ENCODE data around the gene GRID2.

GRID2 gene

DNA sequence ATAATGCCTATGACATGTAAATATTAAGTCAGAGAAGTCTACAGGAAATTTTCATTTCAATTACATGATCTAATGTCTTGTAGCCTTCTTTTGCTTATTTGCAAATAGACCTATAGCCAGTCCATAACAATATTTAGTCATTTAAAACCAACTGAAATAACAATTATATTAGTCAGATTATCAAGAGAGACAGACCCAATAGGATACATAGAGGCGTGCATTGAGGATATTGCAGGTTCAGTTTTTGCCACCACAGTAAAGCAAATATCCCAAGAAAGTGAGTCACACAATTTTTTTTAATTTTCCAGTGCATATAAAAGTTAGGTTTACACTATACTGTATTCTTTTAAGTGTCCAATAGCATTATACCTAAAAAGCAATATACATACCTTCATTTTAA is 1175.0 kb downstream of the GRID2 start:
- H3K9me3 ChIP-seq (ENCODE audit: control insufficient read depth, insufficient read depth, low read length) = no peaks in the 10 kb centered on the region
- H3K4me1 ChIP-seq (ENCODE audit: control insufficient read depth, insufficient read depth, low read length) = no peaks in the 10 kb centered on the region
- no peak overlapping the region for H3K9ac ChIP-seq (ENCODE audit: low read depth, low read length)
- no peak overlapping the region for H3K4me3 ChIP-seq (ENCODE audit: low read depth, low read length)
- H3K36me3 ChIP-seq (ENCODE audit: control insufficient read depth, insufficient read depth, low read length) = no peaks in the 10 kb centered on the region
- H3K27me3 ChIP-seq (ENCODE audit: control insufficient read depth, insufficient read depth, low read length) = no peaks in the 10 kb centered on the region

DNA sequence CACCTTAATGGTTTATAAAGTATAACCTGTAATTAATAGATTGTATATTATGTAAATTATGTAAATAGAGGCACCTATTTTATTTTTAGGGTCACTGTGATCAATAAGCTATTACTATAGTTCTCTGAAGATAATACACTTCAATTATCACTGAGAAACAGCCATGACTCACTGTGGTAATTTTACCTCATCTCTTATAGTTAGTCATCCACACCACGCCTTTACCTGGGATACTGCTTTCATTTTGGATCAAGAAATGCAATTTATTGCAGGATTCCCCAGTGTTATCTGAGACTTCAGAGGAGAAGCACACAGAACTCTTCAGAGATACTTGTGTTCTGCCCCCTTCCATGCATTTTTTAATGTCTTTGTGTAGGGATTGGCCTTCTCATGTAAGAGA is 1176.7 kb downstream of the GRID2 start:
- no peak overlapping the region for H3K4me3 ChIP-seq (ENCODE audit: low read depth, low read length)
- no peaks in the 10 kb centered on the region for H3K4me1 ChIP-seq (ENCODE audit: control insufficient read depth, insufficient read depth, low read length)
- no peaks in the 10 kb centered on the region for H3K27me3 ChIP-seq (ENCODE audit: control insufficient read depth, insufficient read depth, low read length)
- no peak overlapping the region for H3K9ac ChIP-seq (ENCODE audit: low read depth, low read length)
- no peaks in the 10 kb centered on the region for H3K36me3 ChIP-seq (ENCODE audit: control insufficient read depth, insufficient read depth, low read length)
- no peaks in the 10 kb centered on the region for H3K9me3 ChIP-seq (ENCODE audit: control insufficient read depth, insufficient read depth, low read length)

DNA sequence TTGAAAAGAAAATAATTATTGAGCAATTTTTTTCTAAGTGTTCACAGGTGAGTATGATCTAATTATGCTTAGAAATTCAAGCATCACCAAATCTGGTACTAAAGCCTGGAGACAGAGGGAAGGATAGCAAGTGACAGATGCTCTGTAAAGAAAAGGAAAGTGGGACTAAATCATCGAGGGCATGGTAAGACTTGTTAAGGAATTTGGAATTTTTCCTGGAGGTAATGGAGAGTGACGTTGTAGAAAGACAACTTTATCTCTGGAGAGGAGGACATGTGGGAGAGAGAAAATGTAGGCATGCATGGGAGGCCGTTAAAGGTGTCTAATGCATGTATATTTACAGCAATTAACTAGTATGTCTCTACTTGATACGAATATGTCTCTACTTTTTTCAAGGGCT is 1191.6 kb downstream of the GRID2 start:
- no peaks in the 10 kb centered on the region for H3K27me3 ChIP-seq (ENCODE audit: control insufficient read depth, insufficient read depth, low read length)
- H3K9me3 ChIP-seq (ENCODE audit: control insufficient read depth, insufficient read depth, low read length) = no peaks in the 10 kb centered on the region
- no peak overlapping the region for H3K4me3 ChIP-seq (ENCODE audit: low read depth, low read length)
- H3K4me1 ChIP-seq (ENCODE audit: control insufficient read depth, insufficient read depth, low read length) = peaks cover 3% of the 10 kb centered on the region
- H3K36me3 ChIP-seq (ENCODE audit: control insufficient read depth, insufficient read depth, low read length) = no peaks in the 10 kb centered on the region
- no peak overlapping the region for H3K9ac ChIP-seq (ENCODE audit: low read depth, low read length)

DNA sequence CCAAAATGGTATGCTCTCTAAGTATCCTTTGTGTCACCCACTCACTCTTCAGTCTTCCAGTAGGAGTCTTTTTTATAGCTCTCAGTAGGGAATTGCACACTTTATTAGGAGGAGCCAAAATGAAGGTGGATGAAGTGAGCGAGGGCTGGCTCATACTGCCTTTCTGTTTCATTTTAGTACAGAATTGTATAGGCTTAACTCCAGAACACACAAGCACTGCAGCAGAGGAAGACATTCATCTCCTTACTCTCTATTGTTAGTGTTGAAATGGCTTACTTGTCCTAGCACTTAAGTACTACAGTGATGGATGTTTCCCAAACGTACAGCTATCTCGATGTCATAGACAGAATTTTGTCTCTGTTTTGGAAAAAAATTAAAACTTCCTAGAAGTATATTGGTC is 1197.5 kb downstream of the GRID2 start:
- Histone ChIP-seq H3K4me3 (ENCODE audit: low read depth, low read length) (no peak overlapping the region), H3K9ac (ENCODE audit: low read depth, low read length) (no peak overlapping the region), H3K27me3 (ENCODE audit: control insufficient read depth, insufficient read depth, low read length) (no peaks in the 10 kb centered on the region), H3K9me3 (ENCODE audit: control insufficient read depth, insufficient read depth, low read length) (no peaks in the 10 kb centered on the region), H3K36me3 (ENCODE audit: control insufficient read depth, insufficient read depth, low read length) (no peaks in the 10 kb centered on the region), H3K4me1 (ENCODE audit: control insufficient read depth, insufficient read depth, low read length) (peaks cover 9% of the 10 kb centered on the region)

DNA sequence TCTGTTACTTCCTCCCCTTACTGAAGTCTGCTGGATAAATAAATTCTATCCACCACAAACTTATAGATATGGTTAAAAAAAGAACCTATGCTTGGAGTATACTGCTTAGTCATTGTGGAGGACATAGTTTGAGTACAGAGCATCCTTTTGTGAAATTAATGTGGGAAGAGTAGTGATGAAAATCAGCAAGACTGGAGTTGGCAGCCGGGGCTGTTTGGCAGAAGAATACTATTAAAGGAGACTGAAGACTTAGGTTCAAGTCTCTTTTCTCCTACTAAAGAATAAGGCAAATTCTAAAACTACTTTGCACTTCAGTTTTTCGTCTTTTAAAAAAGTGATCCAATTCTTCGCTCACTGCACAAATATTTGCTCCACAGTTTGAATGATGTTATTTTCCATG is 1198.2 kb downstream of the GRID2 start:
- Histone ChIP-seq H3K9ac (ENCODE audit: low read depth, low read length) (no peak overlapping the region), H3K27me3 (ENCODE audit: control insufficient read depth, insufficient read depth, low read length) (no peaks in the 10 kb centered on the region), H3K9me3 (ENCODE audit: control insufficient read depth, insufficient read depth, low read length) (no peaks in the 10 kb centered on the region), H3K4me3 (ENCODE audit: low read depth, low read length) (no peak overlapping the region), H3K36me3 (ENCODE audit: control insufficient read depth, insufficient read depth, low read length) (no peaks in the 10 kb centered on the region), H3K4me1 (ENCODE audit: control insufficient read depth, insufficient read depth, low read length) (peaks cover 9% of the 10 kb centered on the region)

DNA sequence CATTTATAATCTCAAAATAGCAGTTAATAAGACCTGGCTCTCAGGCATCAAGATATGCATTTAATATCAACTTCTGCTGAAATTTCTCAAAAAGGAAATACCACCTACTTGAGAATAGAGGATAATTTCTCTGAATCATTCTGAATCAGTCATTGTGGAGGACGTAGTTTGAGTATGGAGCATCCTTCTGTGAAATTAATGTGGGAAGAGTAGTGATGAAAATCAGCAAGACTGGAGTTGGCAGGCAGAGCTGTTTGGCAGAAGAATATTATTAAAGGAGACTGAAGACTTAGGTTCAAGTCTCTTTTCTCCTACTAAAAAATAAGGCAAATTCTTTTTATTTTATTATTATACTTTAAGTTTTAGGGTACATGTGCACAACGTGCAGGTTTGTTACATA is 1199.2 kb downstream of the GRID2 start:
- H3K9ac ChIP-seq (ENCODE audit: low read depth, low read length) = no peak overlapping the region
- no peaks in the 10 kb centered on the region for H3K9me3 ChIP-seq (ENCODE audit: control insufficient read depth, insufficient read depth, low read length)
- no peak overlapping the region for H3K4me3 ChIP-seq (ENCODE audit: low read depth, low read length)
- H3K36me3 ChIP-seq (ENCODE audit: control insufficient read depth, insufficient read depth, low read length) = no peaks in the 10 kb centered on the region
- no peaks in the 10 kb centered on the region for H3K27me3 ChIP-seq (ENCODE audit: control insufficient read depth, insufficient read depth, low read length)
- peaks cover 9% of the 10 kb centered on the region for H3K4me1 ChIP-seq (ENCODE audit: control insufficient read depth, insufficient read depth, low read length)

DNA sequence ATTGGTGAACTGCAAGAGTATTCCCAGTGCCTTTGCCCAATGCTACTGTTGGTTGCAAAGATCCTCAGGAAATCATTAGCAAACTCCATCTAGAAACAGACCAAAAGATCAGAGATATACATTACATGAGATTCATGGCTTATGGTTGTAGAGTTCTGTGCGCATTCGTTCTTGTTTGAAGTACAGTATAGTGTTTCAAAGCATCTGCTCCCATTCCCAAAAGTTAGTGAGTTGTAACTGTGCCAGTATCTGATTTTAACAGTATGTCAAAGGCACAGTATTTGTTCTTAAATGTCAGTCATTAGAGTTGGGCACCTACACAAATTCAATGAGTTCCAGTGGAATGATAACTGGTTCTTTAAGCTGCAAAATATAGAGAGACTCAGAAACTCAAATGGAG is 1210.1 kb downstream of the GRID2 start:
- no peaks in the 10 kb centered on the region for H3K36me3 ChIP-seq (ENCODE audit: control insufficient read depth, insufficient read depth, low read length)
- no peaks in the 10 kb centered on the region for H3K27me3 ChIP-seq (ENCODE audit: control insufficient read depth, insufficient read depth, low read length)
- no peak overlapping the region for H3K4me3 ChIP-seq (ENCODE audit: low read depth, low read length)
- no peak overlapping the region for H3K9ac ChIP-seq (ENCODE audit: low read depth, low read length)
- no peaks in the 10 kb centered on the region for H3K4me1 ChIP-seq (ENCODE audit: control insufficient read depth, insufficient read depth, low read length)
- H3K9me3 ChIP-seq (ENCODE audit: control insufficient read depth, insufficient read depth, low read length) = no peaks in the 10 kb centered on the region

DNA sequence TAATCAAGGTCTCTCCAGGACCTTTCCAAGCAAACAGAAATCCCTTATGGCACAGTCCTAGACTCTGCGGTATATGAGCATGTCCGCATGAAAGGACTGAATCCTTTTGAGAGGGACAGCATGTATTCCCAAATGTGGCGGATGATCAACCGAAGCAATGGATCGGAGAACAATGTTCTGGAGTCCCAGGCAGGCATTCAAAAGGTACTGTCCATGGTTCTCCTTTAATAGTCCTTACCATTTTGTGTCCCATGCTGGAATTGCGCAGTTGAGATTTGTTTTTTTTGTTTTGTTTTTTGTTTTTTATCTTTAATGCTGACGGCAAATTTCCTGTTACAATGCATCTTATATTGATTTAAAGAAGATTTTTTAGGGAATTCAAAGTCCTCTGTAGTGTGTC is 1211.4 kb downstream of the GRID2 start:
- Histone ChIP-seq H3K9me3 (ENCODE audit: control insufficient read depth, insufficient read depth, low read length) (no peaks in the 10 kb centered on the region), H3K9ac (ENCODE audit: low read depth, low read length) (no peak overlapping the region), H3K36me3 (ENCODE audit: control insufficient read depth, insufficient read depth, low read length) (no peaks in the 10 kb centered on the region), H3K27me3 (ENCODE audit: control insufficient read depth, insufficient read depth, low read length) (no peaks in the 10 kb centered on the region), H3K4me3 (ENCODE audit: low read depth, low read length) (no peak overlapping the region), H3K4me1 (ENCODE audit: control insufficient read depth, insufficient read depth, low read length) (no peaks in the 10 kb centered on the region)

DNA sequence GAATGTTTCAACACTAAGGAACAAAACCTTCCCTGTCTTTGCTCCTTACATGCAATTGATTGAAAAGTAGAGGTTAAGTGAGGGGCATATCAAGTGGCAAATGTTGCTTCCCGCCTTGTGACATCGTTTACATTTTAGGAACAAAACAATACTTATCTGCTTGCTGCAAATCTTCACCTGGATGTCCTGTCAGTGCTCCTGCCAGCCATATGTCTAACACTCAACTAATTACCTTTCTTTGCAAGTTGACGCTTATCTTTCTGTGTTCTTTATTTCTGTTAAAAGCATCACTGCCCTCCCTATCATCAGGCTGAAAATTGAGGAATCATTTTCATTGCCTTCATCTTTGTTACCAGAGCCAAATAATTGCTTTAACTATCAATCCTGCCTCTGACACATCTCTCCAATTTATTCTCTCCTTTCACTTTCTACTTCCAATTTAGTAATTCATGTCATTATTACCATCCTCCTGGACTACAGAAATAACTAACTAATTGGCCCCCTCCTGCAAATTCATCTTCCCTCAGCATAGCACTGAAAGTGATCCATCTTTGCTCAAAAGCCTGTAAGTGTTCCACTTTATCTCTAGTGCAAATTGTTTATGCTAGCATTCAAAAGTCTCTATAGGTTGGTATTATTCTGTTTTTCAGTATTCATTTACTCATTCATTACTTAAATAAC is 1226.1 kb downstream of the GRID2 start:
- H3K4me3 ChIP-seq (ENCODE audit: low read depth, low read length) = no peak overlapping the region
- H3K4me1 ChIP-seq (ENCODE audit: control insufficient read depth, insufficient read depth, low read length) = no peaks in the 10 kb centered on the region
- no peaks in the 10 kb centered on the region for H3K36me3 ChIP-seq (ENCODE audit: control insufficient read depth, insufficient read depth, low read length)
- H3K9ac ChIP-seq (ENCODE audit: low read depth, low read length) = no peak overlapping the region
- H3K9me3 ChIP-seq (ENCODE audit: control insufficient read depth, insufficient read depth, low read length) = no peaks in the 10 kb centered on the region
- H3K27me3 ChIP-seq (ENCODE audit: control insufficient read depth, insufficient read depth, low read length) = no peaks in the 10 kb centered on the region

DNA sequence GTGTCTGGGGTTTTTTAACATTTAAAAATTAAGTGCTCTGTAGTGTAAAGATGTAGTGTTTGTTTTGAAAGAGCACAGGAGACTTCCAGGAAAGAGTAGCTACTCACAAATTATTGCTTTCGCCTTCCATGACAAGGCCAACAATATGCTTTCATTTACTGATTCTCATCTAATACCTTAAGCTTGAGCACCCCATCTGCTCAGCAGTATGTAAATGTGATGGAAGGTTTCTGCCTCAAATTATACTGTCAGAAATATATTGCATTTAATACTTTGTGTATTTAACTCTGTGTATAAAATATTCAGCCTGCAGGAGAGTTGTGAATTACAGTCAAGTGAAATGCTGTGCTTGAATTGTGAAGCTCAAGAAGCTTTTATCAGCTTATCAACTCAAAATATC is 1228.5 kb downstream of the GRID2 start:
- Histone ChIP-seq H3K4me1 (ENCODE audit: control insufficient read depth, insufficient read depth, low read length) (no peaks in the 10 kb centered on the region), H3K4me3 (ENCODE audit: low read depth, low read length) (no peak overlapping the region), H3K27me3 (ENCODE audit: control insufficient read depth, insufficient read depth, low read length) (no peaks in the 10 kb centered on the region), H3K36me3 (ENCODE audit: control insufficient read depth, insufficient read depth, low read length) (no peaks in the 10 kb centered on the region), H3K9me3 (ENCODE audit: control insufficient read depth, insufficient read depth, low read length) (no peaks in the 10 kb centered on the region), H3K9ac (ENCODE audit: low read depth, low read length) (no peak overlapping the region)

DNA sequence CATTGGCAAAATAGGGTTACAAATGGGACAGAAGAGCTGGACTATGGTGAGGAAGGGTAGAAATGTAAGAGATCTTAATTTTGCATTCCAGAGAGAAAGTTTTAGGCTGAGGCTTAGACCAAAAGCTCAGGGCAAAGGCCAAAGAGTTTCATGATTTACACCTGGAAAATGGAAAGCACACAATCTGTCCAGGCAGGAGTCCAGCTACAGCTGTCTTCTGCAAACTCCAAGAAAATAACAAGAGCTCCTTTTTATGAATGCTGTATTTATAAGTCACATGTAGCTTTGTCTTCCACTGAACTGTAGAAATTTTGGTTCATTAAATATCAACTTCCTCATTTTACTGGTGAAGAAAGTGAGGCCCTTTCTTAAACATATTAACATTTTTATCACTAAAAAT is 1236.8 kb downstream of the GRID2 start:
- Histone ChIP-seq H3K9ac (ENCODE audit: low read depth, low read length) (no peak overlapping the region), H3K36me3 (ENCODE audit: control insufficient read depth, insufficient read depth, low read length) (no peaks in the 10 kb centered on the region), H3K9me3 (ENCODE audit: control insufficient read depth, insufficient read depth, low read length) (no peaks in the 10 kb centered on the region), H3K27me3 (ENCODE audit: control insufficient read depth, insufficient read depth, low read length) (no peaks in the 10 kb centered on the region), H3K4me3 (ENCODE audit: low read depth, low read length) (no peak overlapping the region), H3K4me1 (ENCODE audit: control insufficient read depth, insufficient read depth, low read length) (no peaks in the 10 kb centered on the region)

DNA sequence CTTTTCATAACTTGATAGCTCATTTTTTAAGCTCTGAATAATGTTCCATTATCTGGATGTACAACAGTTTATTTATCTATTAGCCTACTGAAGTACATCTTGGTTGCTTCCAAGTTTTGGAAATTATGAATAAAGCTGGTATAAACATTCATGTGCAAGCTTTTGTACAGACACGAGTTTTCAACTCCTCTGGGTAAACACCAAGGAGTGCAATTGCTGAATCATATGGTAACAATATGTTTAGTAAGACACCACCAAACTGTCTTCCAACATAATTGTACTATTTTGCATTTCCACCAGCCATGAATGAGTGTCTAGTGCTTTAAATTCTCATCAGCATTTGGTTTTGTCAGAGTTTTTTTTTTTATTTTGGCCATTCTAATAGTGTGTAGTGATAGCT is 1258.1 kb downstream of the GRID2 start:
- no peaks in the 10 kb centered on the region for H3K4me1 ChIP-seq (ENCODE audit: control insufficient read depth, insufficient read depth, low read length)
- no peaks in the 10 kb centered on the region for H3K9me3 ChIP-seq (ENCODE audit: control insufficient read depth, insufficient read depth, low read length)
- H3K36me3 ChIP-seq (ENCODE audit: control insufficient read depth, insufficient read depth, low read length) = no peaks in the 10 kb centered on the region
- H3K27me3 ChIP-seq (ENCODE audit: control insufficient read depth, insufficient read depth, low read length) = no peaks in the 10 kb centered on the region
- no peak overlapping the region for H3K9ac ChIP-seq (ENCODE audit: low read depth, low read length)
- H3K4me3 ChIP-seq (ENCODE audit: low read depth, low read length) = no peak overlapping the region
